GM21825 (cell line): Measurements from ENCODE around the gene USP48.
"Not testable (repeated sequence)": the region's sequence is repeated elsewhere in the genome, so short reads cannot be mapped to it uniquely, and the experiment has no call there.

Source experiments
- ATAC-seq: cut with Tn5 transposase; IDR thresholded peaks from one replicate; pipeline ENCODE4 v1.9.1; 2021; ENCODE audit warnings: mild to moderate bottlenecking, moderate library complexity; ENCODE audit not compliant: unreplicated experiment

The USP48 gene

DNA sequence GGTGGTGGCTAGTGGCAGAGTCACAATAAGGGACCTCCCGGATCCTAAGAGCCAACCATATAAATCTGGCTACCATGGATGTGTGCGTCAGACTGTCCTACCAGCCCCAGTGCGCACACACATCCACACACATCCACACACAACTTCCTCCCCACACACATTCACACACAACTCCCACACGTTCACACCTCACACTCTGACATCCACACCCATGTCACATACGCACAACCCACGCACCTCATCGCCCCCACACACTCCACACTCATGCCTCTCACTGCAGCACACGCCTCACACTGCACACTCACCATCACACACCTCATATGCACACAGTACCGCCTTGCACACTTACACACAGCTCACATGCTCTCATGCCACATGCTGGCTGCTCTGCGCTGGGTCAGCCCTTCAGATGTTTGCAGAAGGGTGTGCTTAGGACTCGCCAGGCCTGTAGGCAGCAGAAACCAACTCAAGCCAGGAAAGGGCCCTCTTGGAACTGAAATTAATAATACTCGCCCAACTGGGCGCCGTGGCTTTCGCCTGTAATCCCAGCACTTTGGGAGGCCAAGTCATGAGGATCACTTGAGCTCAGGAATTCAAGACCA is 32.1 kb upstream of the USP48 start:
- no peak for ATAC-seq

DNA sequence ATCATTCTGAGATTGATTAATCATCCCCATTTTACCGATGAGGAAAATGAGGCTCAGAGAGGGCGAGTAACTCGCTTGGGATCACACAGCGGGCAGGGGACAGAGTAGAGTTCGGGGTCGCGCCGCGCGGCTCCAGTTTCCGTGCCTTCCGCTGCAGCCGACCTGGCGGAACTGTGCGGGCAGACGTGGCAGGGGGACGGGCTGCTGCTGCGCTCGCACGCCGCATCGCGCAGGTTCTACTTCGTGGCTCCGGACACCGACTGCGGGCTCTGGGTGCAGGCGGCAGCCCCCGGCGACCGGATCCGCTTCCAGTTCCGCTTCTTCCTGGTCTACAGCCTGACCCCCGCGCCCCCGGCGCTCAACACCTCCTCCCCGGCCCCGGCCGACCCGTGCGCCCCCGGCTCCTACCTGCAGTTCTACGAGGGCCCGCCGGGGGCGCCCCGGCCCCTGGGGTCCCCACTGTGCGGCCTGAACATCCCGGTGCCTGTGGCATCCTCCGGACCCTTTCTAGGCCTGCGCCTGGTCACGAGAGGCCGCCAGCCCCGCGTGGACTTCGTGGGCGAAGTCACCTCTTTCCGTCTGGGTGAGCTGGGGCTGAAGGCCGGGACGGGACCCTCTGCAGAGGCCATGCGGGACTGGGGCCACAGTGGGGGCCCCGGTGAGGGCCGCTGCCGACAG is 31.4 kb upstream of the USP48 start:
- no peak for ATAC-seq

DNA sequence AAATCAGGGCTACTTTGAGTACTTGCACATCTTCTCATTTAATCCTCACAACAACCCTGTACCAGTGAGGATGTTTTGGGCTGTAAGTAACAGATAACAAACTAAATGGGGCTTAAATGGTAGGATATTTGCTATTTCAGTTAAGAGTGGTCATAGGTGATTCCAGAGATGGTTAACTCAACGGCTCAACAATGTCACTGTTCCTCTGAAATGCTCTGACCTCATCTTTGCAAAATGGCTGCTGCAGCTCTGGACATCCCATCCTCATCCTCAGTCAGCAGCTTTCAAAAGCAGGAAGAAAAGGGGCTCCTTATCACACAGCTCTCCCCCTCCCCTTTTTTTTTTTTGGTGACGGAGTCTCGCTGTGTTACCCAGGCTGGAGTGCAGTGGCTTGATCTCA is 30.6 kb upstream of the USP48 start:
- ATAC-seq: no peak

DNA sequence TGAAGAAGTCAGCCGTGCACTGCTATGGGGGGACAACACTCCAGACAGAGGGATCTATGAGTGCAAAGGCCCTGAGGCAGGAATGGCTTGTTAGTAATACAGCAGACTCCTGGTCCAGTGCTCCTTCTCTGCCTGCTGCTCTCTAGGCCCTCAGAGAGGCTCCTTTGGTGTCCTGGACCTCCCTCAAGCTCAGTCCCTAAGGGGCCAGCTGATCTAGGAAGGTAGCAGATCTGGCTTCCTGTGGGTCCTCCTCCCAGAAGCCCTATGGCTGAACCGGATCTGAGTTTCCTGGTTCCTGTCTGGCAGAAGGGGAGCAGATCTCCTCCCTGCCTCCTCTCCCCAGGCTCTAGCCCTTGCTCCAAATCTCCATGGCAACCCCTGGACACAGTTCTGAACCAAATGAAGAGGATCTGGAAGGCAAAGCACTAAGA is 28.9 kb upstream of the USP48 start, which contains the start of gene LDLRAD2:
TSS of gene LDLRAD2 (plus strand) at position 391 of the 431 bp plus-strand sequence. CDS start 187 bp downstream, outside the sequence.
- ATAC-seq: no peak

DNA sequence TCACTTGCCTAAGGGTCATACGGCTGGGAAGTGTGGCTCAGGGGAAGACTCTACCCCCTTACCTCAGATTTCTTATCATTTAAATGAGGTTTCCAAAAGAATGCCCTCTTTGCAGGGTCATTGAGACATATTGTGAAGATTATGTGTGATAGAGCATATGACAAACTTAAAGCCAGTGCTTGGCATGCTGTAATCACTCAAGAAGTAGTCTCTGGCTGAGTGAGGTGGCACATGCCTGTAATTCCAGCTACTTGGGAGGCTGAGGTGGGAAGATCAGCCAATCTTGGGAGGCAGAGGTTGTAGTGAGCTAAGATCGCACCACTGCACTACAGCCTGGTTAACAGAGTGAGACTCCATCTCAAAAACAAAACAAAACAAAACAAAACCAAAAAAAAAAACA is 21.6 kb upstream of the USP48 start:
- no peak for ATAC-seq

DNA sequence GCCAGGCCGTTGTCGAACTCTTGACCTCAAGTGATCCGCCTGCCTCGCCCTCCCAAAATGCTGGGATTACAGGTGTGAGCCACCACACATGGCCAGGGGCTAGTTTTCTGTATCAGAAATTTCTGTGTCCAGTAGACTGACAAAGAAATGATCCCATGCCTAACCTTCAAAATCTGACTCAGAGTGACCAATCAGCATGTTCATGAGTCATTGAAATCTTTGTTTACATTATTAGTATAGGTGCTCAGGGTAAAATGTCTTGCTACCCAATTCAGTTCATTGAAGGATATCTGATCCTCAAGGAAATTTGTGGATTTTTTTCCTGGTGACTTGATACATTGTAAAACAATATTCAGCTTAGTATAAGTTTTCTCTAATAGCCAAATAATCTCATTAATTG is 18.2 kb upstream of the USP48 start:
- ATAC-seq: no peak

DNA sequence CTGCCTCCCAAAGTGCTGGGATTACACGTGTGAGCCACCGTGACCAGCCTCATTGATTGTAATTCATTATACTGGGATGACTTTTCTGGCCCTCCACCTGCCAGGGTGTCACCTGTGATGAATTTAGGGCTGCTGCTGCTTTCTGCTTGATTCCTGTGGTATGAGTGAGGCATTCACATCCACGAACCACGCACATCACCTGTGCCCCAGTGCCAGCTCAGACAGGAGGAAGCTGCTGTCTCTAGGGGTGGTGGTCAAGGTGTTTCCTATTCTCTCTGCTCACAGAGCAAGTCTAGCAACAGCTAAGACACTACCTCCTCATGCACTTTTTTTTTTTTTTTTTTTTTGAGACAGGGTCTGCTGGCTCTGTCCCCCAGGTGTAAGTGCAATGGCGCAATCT is 16.8 kb upstream of the USP48 start:
- ATAC-seq: no peak

DNA sequence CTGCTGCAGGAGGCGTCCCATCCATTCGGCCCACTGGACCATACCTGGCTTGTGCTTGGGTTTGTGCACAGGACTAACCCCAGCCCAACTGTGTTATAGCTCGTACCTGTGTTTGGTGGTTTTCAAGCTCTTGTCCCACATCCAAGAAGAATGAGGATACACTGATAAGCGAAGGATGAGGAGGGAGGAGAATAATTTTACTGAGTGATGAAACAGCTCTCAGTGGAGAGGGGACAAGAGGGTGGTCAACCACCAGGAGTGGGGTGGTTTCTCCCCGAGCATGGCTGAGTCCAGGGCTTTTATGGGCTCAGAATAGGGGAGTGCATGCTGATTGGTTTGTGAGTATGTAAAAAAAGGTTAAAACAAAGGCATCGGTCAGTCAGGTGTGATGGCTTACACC is 12.1 kb upstream of the USP48 start:
- ATAC-seq: no peak

DNA sequence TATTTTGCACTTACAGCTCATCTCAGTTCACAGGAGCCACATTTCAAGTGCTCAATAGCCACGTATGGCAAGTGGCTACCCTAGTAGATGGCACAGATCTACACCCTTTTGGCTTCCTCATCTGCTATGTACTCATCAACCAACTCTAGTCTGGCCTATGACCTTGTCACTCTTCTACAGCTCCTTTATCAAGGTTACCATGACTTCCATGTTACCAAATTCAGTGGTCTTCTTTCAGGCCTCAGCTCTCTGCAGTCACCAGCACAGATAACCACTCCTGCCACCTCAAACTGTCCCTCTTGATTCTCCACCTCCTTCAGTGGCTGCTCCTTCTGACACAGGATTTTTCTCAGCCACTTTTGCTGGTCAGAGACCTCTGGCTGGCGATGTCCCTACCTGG is 11.7 kb upstream of the USP48 start:
- no peak for ATAC-seq

DNA sequence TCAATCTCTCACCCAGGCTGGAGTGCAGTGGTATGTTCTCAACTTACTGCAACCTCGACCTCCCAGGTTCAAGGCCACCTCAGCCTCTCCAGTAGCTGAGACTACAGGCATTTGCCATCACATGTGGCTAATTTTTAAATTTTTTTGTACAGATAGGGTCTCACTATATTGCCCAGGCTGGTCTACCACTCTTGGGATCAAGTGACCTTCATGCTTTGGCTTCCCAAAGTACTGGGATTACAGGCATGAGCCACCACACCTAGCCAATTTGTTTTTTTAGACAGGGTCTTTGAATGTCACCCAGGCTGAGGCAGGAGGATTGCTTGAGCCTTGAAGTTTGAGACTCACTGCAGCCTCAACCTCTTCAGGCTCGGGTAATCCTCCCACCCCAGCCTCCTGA is 10.2 kb upstream of the USP48 start:
- no peak for ATAC-seq

DNA sequence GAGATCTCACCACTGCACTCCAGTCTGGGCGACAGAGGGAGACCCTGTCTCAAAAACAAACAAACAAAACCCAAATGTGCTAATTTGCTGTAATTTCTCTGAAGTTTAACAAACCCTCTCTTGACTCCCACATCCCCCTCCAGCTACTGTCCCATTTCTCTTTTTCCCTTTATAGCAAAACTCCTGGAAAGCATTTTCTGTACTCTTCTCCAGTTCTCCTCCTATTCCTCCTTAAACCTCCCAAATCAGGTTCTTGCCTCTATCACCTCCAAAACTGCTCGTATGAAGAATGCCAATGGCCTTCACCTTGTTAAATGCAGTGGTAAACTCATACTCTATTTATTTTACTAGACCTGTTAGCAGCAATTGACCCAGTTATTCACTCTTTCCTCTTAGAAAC is 3.7 kb upstream of the USP48 start:
- ATAC-seq: no peak

DNA sequence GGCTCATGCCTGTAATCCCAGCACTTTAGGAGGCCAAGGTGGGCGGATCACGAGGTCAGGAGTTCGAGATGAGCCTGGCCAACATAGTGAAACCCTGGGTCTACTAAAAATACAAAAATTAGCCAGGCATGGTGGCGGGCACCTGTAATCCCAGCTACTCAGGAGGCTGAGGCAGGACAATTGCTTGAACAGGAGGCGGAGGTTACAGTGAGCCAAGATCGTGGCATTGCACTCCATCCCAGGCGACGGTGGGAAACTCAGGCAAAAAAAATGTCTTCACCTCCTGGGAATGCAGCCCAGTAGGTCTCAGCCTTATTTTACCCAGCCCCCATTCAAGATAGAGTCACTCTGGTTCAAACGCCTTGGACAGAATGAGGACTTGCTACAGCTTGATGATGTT is 2.8 kb upstream of the USP48 start:
- not testable (repeated sequence) for ATAC-seq

DNA sequence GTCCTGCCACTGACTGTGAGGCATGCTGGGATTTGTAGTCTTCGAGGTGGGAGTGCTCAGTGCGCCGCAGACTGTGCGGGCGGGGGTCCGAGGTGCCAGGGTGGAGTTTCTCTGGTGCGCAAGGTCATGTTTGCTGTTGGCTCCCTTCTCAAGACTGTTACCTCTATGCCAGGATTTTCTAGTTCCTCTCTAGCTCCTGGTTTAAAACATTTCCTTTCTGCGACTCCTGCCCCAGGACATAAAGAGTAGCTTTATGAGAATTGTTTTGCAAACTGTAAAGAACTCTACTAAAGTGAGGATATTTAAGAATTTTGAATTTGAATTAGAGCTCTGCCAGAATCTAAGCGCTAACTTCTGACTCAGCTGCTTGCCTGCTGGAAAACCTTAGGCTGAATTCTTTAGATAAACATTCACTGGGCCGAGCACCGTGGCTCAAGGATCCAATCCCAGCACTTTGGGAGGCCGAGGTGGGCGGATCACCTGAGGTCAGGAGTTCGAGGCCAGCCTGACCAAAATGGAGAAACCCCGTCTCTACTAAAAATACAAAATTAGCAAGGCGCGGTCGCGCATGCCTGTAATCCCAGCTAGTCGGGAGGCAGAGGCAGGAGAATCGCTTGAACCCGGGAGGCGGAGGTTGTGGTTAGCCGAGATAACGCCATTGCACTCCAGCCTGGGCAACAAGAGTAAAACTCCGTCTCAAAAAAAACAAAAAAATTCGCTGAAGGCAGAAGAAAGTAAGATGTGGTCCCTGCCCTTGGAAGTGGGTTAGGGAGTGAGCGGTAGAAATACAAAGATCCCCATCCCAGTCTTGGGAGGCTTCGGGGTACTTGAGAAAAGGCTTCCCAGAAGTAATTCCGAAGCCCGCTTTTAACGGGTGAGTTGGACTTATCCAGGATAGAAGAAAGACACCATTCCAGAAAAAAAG is 992 bp upstream of the USP48 start:
- no peak for ATAC-seq

DNA sequence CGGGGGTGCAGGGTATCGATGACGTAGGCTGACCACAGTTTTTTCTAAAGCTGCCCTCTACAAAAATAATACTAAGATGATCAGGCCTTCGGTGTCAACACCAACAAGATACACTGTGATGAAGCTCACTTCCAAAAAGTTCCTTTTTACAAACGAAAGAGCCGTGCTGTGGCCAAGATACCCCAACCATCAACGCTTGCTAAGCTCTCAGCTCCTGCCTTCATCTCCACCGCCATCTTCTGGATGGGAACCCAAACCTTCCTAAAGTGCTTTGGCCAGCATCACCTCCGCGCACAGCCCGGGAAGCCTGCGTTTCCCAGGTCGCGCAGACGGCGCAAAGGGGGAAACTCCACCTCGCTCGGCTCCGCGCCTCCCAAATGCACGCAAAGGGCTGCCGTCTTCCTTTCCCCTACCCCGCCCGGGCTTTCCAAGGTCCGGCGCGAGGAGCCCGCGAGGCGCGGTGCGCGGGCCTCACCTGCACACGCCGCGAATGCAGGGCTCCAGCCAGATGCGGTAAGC is 541 bp downstream of the USP48 start:
- ATAC-seq: peak; percentile 15

DNA sequence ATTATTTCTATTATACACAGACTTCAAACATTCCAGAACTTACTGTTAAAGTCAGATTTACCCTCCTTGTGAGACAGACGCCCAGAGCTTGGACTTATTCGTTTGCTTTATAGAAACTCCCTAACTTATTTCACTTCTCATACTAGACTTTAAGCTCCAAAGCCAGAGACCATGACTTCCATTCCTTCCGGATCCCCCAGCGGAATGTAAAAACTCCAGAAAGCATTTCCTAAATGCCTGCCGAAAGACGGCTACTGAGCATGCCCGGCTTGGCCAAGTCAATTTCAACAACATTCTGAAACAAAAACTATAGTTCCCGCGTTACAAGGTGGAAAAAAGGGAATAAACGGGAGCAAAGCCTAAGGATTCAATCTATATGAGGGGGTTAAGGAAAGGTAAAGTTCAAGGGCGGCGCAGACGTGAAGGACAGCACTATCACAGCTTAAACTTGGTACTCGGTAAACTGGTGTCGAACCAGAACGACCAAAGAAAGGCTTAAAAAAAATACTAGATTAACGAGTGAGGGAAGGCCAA is 1.1 kb downstream of the USP48 start:
- ATAC-seq: no peak

DNA sequence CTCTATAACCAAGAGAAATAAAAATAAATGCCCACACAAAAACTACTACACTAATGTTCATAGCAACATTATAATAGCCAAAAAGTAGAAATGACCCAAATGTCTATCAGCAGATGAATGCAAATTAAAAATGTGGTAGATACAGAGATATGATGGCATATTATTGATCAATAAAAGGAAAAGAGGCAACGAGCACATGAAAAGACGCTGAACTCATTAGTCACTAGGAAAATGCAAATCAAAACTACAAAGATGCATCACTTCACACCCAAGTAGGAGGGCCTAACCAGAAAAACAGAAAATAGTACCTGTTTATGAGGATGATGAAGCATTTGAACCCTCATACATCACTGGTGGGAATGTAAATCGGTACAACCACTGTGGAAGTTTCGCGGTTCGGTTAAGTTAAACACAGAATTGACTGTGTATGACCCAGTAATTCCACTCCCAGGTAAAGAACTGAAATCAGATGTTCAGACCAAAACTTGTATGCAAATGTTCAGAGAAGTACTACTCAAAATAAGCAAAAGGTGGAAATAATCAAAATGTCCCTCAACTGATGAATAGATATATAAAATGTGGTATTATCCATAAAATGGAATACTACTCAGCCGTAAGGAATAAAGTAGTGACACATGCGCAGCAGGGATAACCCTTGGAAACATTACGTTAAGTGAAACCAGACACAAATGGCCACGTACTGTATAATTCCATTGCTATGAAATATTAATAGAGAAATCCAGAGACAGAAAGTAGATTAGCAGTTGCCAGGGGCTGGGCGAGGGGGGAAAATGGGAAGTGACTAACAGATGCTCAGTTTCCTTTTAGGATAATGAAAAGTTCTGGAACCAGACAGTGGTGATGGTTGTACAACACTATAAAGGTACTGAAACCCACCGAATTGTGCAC is 3.1 kb downstream of the USP48 start:
- peak; percentile 20 for ATAC-seq

DNA sequence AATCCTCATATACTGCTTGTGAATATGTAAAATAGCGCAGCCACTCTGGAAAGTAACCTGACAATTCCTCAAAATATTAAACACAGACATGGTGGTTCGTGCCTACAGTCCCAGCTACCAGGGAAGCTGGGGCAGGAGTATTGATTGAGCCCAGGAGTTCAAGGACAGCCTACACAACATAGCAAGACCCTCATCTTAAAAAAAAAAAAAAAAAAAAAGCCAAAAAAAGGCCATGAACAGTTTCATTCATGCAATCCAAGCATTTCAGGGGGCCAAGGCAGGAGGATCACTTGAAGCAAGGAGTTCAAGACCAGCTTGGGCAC is 4.6 kb downstream of the USP48 start:
- no peak for ATAC-seq

DNA sequence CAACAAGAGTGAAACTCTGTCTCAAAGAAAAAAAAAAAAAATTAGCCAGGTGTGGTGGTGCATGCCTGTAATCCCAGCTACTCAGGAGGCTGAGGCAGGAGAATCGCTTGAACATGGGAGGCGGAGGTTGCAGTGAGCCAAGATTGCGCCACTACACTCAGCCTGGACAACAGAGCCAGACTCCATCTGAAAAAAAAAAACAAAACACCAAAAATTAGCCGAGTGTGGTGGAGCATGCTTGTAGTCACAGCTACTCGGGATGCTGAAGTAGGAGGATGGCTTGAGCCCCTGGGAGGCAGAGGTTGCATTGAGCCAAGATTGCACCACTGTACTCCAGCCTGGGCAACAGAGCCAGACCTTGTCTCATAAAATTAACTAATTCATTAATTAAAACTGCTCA is 6.0 kb downstream of the USP48 start:
- not testable (repeated sequence) for ATAC-seq

DNA sequence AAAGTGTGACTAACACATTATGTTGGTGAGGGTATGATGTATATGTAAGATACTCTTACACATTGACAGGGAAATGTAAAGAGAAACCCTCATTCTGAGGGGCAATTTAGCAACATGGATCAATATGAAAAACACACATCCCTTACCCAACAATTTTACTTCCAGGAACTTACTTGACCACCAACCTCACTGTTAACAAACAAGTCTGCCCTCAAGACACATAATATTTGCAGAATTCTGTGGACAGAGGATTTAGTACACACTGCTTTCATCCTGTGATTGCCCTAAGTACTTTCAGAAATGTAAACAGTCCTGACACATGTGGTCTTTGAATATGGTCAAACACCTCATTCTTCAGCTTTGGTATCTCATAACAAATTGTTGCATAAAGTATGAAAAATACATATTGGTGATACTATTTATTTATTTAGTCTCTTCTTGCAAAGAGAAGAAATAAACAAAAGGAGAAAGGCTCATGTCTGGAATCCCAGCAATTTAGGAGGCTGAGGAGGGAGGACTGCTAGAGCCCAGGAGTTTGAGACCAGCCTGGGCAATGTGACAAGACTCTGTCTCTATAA is 6.9 kb downstream of the USP48 start:
- no peak for ATAC-seq

DNA sequence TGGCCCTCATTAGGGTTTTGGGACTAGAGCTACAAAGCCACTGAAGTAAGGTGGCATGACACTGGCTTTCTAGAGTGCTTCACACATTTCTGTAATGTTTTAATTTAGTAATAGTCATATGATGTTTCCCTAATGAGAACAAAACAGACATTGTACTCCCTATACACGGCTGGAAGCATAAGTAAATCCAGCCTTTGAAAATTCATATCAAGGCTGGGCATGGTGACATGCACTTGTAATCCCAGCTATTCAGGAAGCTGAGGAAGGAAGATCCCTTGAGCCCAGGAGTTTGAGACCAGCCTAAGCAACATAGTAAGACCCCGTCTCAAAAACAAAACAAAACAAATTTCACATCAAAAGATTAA is 7.4 kb downstream of the USP48 start:
- ATAC-seq: no peak
